Glutamatergic neuron (in vitro differentiated cells): ENCODE data around the gene UGCG. TPM values are rescaled to one million over a fixed set of nuclear protein-coding genes. Genes with fewer than 3 reads are reported as not detected.
"Not testable (repeated sequence)": the region's sequence is repeated elsewhere in the genome, so short reads cannot be mapped to it uniquely, and the experiment has no call there.

Experiments
- DNase-seq: peaks from one replicate; pipeline ENCODE4 v3.0.0; 2022
- H3K27ac Mint-ChIP-seq: one replicate; pipeline ENCODE4 v1.8.0; 2020; ENCODE audit warnings: mild to moderate bottlenecking, mixed read lengths, inconsistent platforms; ENCODE audit not compliant: unreplicated experiment
- H3K27me3 Mint-ChIP-seq: one replicate; pipeline ENCODE4 v1.8.0; 2020; ENCODE audit warnings: mild to moderate bottlenecking, moderate library complexity, mixed read lengths, inconsistent platforms; ENCODE audit not compliant: unreplicated experiment
- H3K36me3 Mint-ChIP-seq: one replicate; pipeline ENCODE4 v1.8.0; 2020; ENCODE audit warnings: mild to moderate bottlenecking, mixed read lengths, inconsistent platforms; ENCODE audit not compliant: unreplicated experiment
- H3K4me1 Mint-ChIP-seq: one replicate; pipeline ENCODE4 v1.8.0; 2020; ENCODE audit warnings: mild to moderate bottlenecking, low read depth, mixed read lengths, inconsistent platforms; ENCODE audit not compliant: unreplicated experiment
- H3K4me3 Mint-ChIP-seq: one replicate; pipeline ENCODE4 v1.8.0; 2020; ENCODE audit warnings: mild to moderate bottlenecking, mixed read lengths, inconsistent platforms; ENCODE audit not compliant: unreplicated experiment
- H3K9me3 Mint-ChIP-seq: one replicate; pipeline ENCODE4 v1.8.0; 2020; ENCODE audit warnings: mild to moderate bottlenecking, moderate library complexity, mixed read lengths, inconsistent platforms; ENCODE audit not compliant: unreplicated experiment
- CTCF ChIP-seq: fragments of 200-600 bp; sonication (generic); IDR thresholded peaks from one replicate; pipeline ENCODE4 v1.5.0; 2021; ENCODE audit not compliant: partially characterized antibody, unreplicated experiment
- total RNA-seq: library from RNA; stranded (reverse); fragmentation: NEBNext Ultra II Directional; extraction: Animal tissue kit (Norgen Biotek cat#: 25700); gene quantifications from one replicate; pipeline ENCODE4 v1.2.1, GENCODE V29; 2021; ENCODE audit not compliant: unreplicated experiment

Gene UGCG
- total RNA-seq, 1 donor from 2014 or later: 16.0 TPM

- Mint-ChIP-seq H3K4me3 (no peak overlapping the region), H3K27ac (no peak overlapping the region), H3K36me3 (no peaks in the 10 kb centered on the region), H3K9me3 (peaks cover 4% of the 10 kb centered on the region), H3K27me3 (peaks cover 4% of the 10 kb centered on the region), H3K4me1 (peaks cover 2% of the 10 kb centered on the region)
- TF ChIP-seq CTCF: no peak
- no peak for DNase-seq
These were observed 3.7 kb downstream of the UGCG start for GRCh38 chr9:111900151-111900857.

GRCh38 chr9:111900858-111901612 is 4.4 kb downstream of the UGCG start:
- Mint-ChIP-seq H3K36me3 (no peaks in the 10 kb centered on the region), H3K9me3 (peaks cover 3% of the 10 kb centered on the region), H3K27me3 (peaks cover 3% of the 10 kb centered on the region), H3K4me1 (peaks cover under 1% of the 10 kb centered on the region), H3K4me3 (no peak overlapping the region), H3K27ac (no peak overlapping the region)
- DNase-seq: no peak
- TF ChIP-seq CTCF: no peak

- TF ChIP-seq CTCF: no peak
- Mint-ChIP-seq H3K4me3 (no peak overlapping the region), H3K9me3 (no peaks in the 10 kb centered on the region), H3K27me3 (no peaks in the 10 kb centered on the region), H3K27ac (no peak overlapping the region), H3K36me3 (no peaks in the 10 kb centered on the region), H3K4me1 (no peaks in the 10 kb centered on the region)
- no peak for DNase-seq
These were observed 6.0 kb downstream of the UGCG start for GRCh38 chr9:111902391-111903139.

GRCh38 chr9:111903535-111903934 is 6.9 kb downstream of the UGCG start:
- not testable (repeated sequence) for DNase-seq, H3K4me3 Mint-ChIP-seq, H3K4me1 Mint-ChIP-seq, H3K36me3 Mint-ChIP-seq, H3K27ac Mint-ChIP-seq, H3K9me3 Mint-ChIP-seq, H3K27me3 Mint-ChIP-seq

GRCh38 chr9:111904026-111904425 is 7.4 kb downstream of the UGCG start:
- Mint-ChIP-seq H3K36me3 (no peaks in the 10 kb centered on the region), H3K27ac (no peak overlapping the region), H3K9me3 (no peaks in the 10 kb centered on the region), H3K4me1 (no peaks in the 10 kb centered on the region), H3K27me3 (no peaks in the 10 kb centered on the region), H3K4me3 (no peak overlapping the region)
- no peak for DNase-seq
- no peak for TF ChIP-seq CTCF
